ENCODE measurements around the gene QKI.
A peak's percentile ranks its signal among the peaks of the same experiment; 100 is the strongest.
"Not testable (repeated sequence)": the region's sequence is repeated elsewhere in the genome, so short reads cannot be mapped to it uniquely, and the experiment has no call there.

QKI gene

DNA sequence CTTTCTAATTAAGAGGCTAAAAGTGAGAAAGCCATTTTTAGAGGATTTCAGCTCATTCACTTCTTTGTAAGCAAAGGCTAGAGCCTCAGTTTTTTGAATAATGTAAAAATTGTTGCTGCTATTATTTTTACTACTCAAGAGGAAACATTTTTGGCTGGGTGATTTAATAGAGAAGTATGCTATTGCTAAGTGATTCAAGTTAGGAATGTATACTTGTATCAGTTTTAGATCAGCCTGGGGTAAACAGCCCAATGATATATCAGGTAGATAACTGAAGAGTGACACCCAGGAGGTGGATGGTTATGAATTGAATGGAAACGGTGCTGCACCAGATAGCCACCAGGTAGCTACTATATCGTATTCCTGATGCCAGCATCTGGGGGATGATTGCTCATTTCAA lies 9.2 kb downstream of the QKI start:
- TF ChIP-seq, protein P1, sequence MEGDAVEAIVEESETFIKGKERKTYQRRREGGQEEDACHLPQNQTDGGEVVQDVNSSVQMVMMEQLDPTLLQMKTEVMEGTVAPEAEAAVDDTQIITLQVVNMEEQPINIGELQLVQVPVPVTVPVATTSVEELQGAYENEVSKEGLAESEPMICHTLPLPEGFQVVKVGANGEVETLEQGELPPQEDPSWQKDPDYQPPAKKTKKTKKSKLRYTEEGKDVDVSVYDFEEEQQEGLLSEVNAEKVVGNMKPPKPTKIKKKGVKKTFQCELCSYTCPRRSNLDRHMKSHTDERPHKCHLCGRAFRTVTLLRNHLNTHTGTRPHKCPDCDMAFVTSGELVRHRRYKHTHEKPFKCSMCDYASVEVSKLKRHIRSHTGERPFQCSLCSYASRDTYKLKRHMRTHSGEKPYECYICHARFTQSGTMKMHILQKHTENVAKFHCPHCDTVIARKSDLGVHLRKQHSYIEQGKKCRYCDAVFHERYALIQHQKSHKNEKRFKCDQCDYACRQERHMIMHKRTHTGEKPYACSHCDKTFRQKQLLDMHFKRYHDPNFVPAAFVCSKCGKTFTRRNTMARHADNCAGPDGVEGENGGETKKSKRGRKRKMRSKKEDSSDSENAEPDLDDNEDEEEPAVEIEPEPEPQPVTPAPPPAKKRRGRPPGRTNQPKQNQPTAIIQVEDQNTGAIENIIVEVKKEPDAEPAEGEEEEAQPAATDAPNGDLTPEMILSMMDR (IDR thresholded peaks at IDR 0.05; ENCODE audit: control insufficient read depth, insufficient read depth, low read depth, low read length, missing control alignments) = no peak
- no peak for DNase-seq (ENCODE audit: low read depth)
- no peak overlapping the region for H3K4me3 ChIP-seq (ENCODE audit: control insufficient read depth, low read depth, low read length)

DNA sequence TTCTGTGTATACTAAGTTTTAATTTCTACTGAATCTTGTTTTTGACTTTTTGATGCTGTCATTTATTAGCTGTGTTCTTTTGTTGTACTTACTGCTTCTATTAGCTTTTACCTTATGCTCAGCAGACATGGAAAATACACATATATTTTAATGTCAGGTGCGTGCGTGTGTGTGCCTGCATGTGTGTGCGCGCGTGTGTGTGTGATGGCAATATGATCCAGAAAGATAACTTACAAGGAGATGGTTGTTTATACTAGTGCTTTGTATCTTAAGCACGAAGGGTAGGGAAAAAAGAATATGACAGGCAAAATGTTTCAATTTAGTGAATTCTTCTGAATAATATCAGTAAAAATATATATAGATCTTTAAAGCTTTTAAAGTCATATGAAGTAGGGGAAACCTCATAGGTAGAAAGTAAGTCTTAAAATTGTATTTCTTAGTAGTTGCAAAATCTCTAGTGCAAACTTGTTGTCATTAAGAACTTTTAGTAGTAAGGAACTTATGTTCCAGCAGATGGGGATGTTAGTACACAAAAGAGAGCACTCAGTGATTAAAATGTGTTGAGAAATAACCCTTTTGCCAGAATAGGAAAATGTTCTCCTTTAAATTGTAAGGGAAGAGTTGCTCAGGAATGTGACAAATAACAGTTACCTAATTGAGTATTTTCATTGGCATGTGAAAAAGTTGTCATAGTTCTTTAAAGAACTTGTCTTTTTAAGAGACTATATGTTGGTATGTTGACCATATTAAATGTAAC lies 13.2 kb downstream of the QKI start:
- peak; percentile 52 for DNase-seq (ENCODE audit: low read depth)
- TF ChIP-seq, protein P1 (IDR thresholded peaks at IDR 0.05; ENCODE audit: control insufficient read depth, insufficient read depth, low read depth, low read length, missing control alignments) = peak; percentile 28
- H3K4me3 ChIP-seq (ENCODE audit: control insufficient read depth, low read depth, low read length) = no peak overlapping the region

DNA sequence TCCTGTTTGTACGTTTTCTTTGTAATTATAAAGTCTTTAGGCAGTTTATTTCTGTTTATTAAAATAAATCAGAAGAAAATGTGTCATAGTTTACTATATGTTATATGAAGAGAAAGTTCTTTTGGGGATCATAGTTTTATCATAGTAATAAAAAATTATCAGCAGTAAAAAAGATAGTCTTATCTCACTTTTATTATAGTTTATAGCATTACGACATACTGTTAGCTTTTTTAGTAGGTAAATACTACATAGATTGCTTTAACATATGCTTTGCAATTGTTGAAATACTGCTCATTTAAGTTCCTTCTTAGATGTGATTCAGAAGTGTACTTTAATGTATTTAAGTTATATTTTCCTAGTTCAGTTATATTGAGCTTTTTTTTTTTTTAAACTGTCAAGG lies 13.9 kb downstream of the QKI start:
- no peak for DNase-seq (ENCODE audit: low read depth)

DNA sequence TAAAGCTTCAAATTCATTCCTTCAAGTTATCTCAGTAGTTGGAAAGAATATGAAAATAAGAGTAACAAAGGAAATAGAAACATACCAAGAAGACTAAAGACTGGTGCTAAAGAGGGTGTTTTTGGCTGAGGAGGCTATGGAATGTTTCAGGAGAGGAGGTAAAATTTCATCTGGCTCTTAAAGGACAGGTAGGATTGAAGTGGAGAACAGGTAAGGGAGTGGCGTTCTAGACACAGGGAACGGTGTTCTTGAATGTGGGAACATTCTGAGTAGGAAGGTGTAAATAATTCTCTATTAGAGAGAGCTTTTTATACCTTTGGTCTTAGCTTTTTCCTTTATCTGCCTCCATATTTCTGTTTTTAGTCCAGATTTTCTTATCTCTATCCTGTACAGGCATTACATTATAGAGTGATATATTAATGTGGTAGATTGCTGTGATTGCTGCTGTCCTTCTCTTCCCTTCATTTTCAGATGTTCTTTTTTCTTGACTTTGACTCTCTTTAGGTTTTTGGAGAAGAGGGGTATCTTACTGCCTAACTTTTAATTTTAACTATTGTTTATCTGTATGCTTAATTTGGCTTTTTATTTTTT lies 15.4 kb downstream of the QKI start:
- DNase-seq (ENCODE audit: low read depth) = no peak
- TF ChIP-seq, protein P1 (IDR thresholded peaks at IDR 0.05; ENCODE audit: control insufficient read depth, insufficient read depth, low read depth, low read length, missing control alignments) = no peak
- H3K4me3 ChIP-seq (ENCODE audit: control insufficient read depth, low read depth, low read length) = no peak overlapping the region

More for the DNA sequence above, 13.9 kb downstream of the QKI start:
- no peak overlapping the region for H3K4me3 ChIP-seq (ENCODE audit: control insufficient read depth, low read depth, low read length)
- TF ChIP-seq, protein P1 (IDR thresholded peaks at IDR 0.05; ENCODE audit: control insufficient read depth, insufficient read depth, low read depth, low read length, missing control alignments) = no peak

DNA sequence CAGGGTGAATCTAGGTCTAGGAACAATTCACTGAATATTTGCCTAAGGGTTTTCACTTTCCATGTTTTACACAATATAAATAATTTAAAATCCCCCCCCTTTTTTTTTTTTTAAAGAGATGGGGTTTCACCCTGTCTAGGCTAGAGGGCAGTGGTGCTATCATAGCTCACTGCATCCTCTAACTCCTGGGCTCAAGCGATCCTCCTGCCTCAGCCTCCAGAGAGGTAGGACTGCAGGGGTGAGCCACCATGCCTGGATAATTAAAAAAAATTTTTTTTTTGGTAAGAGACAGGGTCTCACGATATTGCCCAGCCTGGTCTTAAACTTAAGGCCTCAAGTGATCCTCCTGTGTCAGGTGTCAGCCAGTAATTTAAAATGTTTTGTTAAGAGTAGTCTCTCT lies 17.8 kb downstream of the QKI start:
- TF ChIP-seq, protein P1 (IDR thresholded peaks at IDR 0.05; ENCODE audit: control insufficient read depth, insufficient read depth, low read depth, low read length, missing control alignments) = no peak
- DNase-seq (ENCODE audit: low read depth) = no peak
- no peak overlapping the region for H3K4me3 ChIP-seq (ENCODE audit: control insufficient read depth, low read depth, low read length)

DNA sequence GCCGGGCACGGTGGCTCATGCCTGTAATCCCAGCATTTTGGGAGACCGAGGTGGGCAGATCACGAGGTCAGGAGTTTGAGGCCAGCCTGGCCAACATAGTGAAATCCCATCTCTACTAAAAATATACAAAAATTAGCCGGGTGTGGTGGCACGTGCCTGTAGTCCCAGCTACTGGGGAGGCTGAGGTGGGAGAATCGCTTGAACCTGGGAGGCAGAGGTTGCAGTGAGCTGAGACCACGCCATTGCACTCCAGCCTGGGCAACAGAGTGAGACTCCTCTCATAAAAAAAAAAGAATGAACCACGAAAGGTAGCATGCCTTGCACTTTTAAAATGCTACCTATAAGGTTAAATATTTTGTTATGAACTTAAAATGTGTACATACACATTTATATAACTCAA lies 19.0 kb downstream of the QKI start:
- not testable (repeated sequence) for DNase-seq (ENCODE audit: low read depth); H3K4me3 ChIP-seq (ENCODE audit: control insufficient read depth, low read depth, low read length)

DNA sequence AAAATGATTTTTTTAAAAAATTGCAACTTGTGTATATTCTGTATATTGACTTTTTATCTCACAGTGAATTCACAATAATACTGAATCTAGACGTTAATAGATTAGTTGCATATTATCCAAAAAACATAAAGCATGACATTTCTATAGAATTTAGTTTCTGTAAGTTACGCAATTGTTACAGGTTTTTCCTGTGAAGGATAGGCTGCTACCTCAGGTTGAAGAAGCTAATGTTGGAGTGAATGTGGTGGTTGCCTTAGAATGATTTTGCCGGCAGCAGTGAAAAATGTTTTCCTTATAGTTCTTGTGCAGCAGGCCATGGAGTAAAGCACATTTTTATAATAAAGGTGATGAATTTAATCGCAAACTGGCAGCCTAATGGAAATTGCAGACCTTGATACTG lies 20.5 kb downstream of the QKI start:
- DNase-seq (ENCODE audit: low read depth) = no peak

More for the DNA sequence above, 20.5 kb downstream of the QKI start:
- no peak overlapping the region for H3K4me3 ChIP-seq (ENCODE audit: control insufficient read depth, low read depth, low read length)
- TF ChIP-seq, protein P1 (IDR thresholded peaks at IDR 0.05; ENCODE audit: control insufficient read depth, insufficient read depth, low read depth, low read length, missing control alignments) = no peak

All from AG09309 (cell line).